HepG2 (cell line): ENCODE data around the gene CTDNEP1. TPM values are rescaled to one million over a fixed set of nuclear protein-coding genes. Genes with fewer than 3 reads are reported as not detected.

Experiments
- FOXA1 ChIP-seq, 2 experiments: fragments of 450-650 bp in 1 of 2; sonication (generic) in 1 of 2; formaldehyde crosslinking in 1 of 2; IDR thresholded peaks; 2 replicates each; pipeline versions ENCODE4 v1.4.0 to v1.6.1; 2016 to 2020; ENCODE audit warnings: missing genetic modification reagents in 1 of 2
- IKZF4 ChIP-seq: sonication (generic); formaldehyde crosslinking; IDR thresholded peaks from 2 replicates; pipeline ENCODE4 v1.5.1; 2020; ENCODE audit warnings: borderline replicate concordance, mild to moderate bottlenecking, low read depth, missing genetic modification reagents; ENCODE audit errors: not compliant biosample characterization
- NFIC ChIP-seq: IDR thresholded peaks from 2 replicates; pipeline ENCODE4 v1.6.1; 2012; ENCODE audit warnings: mild to moderate bottlenecking, low read length, inconsistent platforms
- NFYB ChIP-seq: sonication (generic); formaldehyde crosslinking; IDR thresholded peaks from 2 replicates; pipeline ENCODE4 v1.4.0; 2020; ENCODE audit warnings: missing genetic modification reagents
- NR2C2 ChIP-seq: sonication (generic); formaldehyde crosslinking; IDR thresholded peaks from 2 replicates; pipeline ENCODE4 v1.4.0; 2020; ENCODE audit warnings: missing genetic modification reagents, mild to moderate bottlenecking, moderate library complexity, borderline replicate concordance
- POLR2A ChIP-seq, 2 experiments: IDR thresholded peaks; 2 replicates each; pipeline ENCODE4 v1.6.1; 2011; ENCODE audit warnings: low read depth in 2 of 2, low read length in 2 of 2, mild to moderate bottlenecking in 1 of 2, moderate library complexity in 1 of 2; ENCODE audit not compliant: insufficient read depth in 1 of 2
- RFXANK ChIP-seq: IDR thresholded peaks from 2 replicates; pipeline ENCODE4 v1.6.1; 2016
- TAF1 ChIP-seq: sonication (generic); formaldehyde crosslinking; IDR thresholded peaks from 2 replicates; pipeline ENCODE4 v1.4.0; 2020; ENCODE audit warnings: missing genetic modification reagents
- TBL1XR1 ChIP-seq: fragments of 150-350 bp; IDR thresholded peaks from 2 replicates; pipeline ENCODE4 v1.6.1; 2014; ENCODE audit warnings: borderline replicate concordance, low read length; ENCODE audit not compliant: partially characterized antibody
- TCF7L2 ChIP-seq: IDR thresholded peaks from 2 replicates; pipeline ENCODE4 v1.6.1; 2011; ENCODE audit warnings: mild to moderate bottlenecking, low read depth, low read length, moderate library complexity
- TEAD3 ChIP-seq: optimal IDR thresholded peaks from 2 replicates; pipeline ENCODE3; 2016; ENCODE audit warnings: borderline replicate concordance
- ZBTB8A ChIP-seq: sonication (generic); formaldehyde crosslinking; IDR thresholded peaks from 2 replicates; pipeline ENCODE4 v1.4.0; 2020; ENCODE audit warnings: mild to moderate bottlenecking, low read depth, missing genetic modification reagents, borderline replicate concordance
- ZC3H13 ChIP-seq: sonication (generic); formaldehyde crosslinking; IDR thresholded peaks from 2 replicates; pipeline ENCODE4 v1.8.1; 2023; ENCODE audit warnings: mild to moderate bottlenecking, missing genetic modification reagents, moderate library complexity
- ZNF205 ChIP-seq: IDR thresholded peaks from 2 replicates; pipeline ENCODE4 v1.6.1; 2018; ENCODE audit warnings: missing biosample characterization, missing genetic modification reagents
- ZNF557 ChIP-seq: sonication (generic); formaldehyde crosslinking; IDR thresholded peaks from 2 replicates; pipeline ENCODE4 v1.4.0; 2020; ENCODE audit warnings: missing genetic modification reagents
- ZSCAN9 ChIP-seq: IDR thresholded peaks from 2 replicates; pipeline ENCODE4 v1.6.1; 2016; ENCODE audit warnings: borderline replicate concordance
- polyA plus RNA-seq, 8 experiments: library from polyadenylated mRNA; depleted of rRNA in 3 of 8; stranded (reverse) in 7 of 8; unstranded in 1 of 8; fragments of >200 nt; fragmentation: Illumina TruSeq in 4 of 8; extraction: Trizol in 4 of 8; gene quantifications; 2 replicates each; pipeline versions ENCODE4 v1.2.1 to v1.2.3, GENCODE V29; 2011 to 2016; ENCODE audit warnings: low read depth in 4 of 8, missing spikeins in 1 of 8, mixed read lengths in 1 of 8; ENCODE audit not compliant: insufficient read depth in 1 of 8
- total RNA-seq, 5 experiments: library from RNA; depleted of rRNA; stranded (reverse); fragments of >200 nt; fragmentation: Illumina TruSeq; extraction: Trizol; gene quantifications; 2 replicates each; pipeline ENCODE4 v1.2.3, GENCODE V29; 2016; ENCODE audit warnings: low read depth in 1 of 5
- TF ChIP-seq, protein P1 (sequence below): sonication (generic); formaldehyde crosslinking; IDR thresholded peaks from one replicate; pipeline ENCODE4 v1.5.1; 2020; ENCODE audit warnings: mild to moderate bottlenecking, missing genetic modification reagents; ENCODE audit errors: not compliant biosample characterization
- TF ChIP-seq, protein P2 (sequence below): sonication (generic); formaldehyde crosslinking; IDR thresholded peaks from 2 replicates; pipeline ENCODE4 v1.8.1; 2023; ENCODE audit warnings: mild to moderate bottlenecking, moderate library complexity, missing genetic modification reagents
- TF ChIP-seq, protein P3 (sequence below): sonication (generic); formaldehyde crosslinking; IDR thresholded peaks from 2 replicates; pipeline ENCODE4 v1.4.0; 2020; ENCODE audit warnings: mild to moderate bottlenecking, missing genetic modification reagents

The CTDNEP1 gene
- total and polyA plus RNA-seq, 2 of the 13 experiments (the other 11 are each of a cell fraction or from before 2014, with no cell fraction given): 19.8 to 118 TPM

DNA sequence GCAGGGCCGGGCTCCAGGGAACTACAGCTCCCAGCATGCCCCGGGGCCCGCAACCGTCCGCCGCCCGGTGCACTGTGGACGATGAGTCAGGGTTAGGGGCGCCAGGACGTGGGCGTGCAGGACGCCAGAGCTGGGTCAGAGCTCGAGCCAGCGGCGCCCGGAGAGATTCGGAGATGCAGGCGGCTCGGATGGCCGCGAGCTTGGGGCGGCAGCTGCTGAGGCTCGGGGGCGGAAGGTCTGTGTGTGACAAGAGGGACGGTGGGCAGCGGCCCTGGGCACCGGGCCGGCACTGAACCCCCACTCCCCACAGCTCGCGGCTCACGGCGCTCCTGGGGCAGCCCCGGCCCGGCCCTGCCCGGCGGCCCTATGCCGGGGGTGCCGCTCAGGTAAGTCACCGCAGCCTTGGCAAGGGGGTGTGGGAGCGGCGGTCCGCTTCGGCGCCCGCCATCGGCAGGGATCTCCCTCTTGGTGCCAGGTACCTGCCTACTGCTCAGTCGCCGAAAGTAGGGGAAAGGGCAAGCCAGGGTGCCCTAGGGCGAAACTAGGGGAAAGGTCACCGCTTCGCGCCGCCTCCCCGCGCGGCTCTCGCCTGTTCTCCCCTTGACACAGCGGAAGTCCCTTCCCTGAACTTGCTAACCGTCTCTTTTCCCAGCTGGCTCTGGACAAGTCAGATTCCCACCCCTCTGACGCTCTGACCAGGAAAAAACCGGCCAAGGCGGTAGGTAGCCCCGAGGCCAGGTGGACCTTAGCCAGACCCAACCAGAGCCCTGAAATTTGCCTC lies 31.5 kb downstream of the CTDNEP1 start, which contains the start of the genes ACADVL and DLG4 (continued):
- TF ChIP-seq, protein P1, sequence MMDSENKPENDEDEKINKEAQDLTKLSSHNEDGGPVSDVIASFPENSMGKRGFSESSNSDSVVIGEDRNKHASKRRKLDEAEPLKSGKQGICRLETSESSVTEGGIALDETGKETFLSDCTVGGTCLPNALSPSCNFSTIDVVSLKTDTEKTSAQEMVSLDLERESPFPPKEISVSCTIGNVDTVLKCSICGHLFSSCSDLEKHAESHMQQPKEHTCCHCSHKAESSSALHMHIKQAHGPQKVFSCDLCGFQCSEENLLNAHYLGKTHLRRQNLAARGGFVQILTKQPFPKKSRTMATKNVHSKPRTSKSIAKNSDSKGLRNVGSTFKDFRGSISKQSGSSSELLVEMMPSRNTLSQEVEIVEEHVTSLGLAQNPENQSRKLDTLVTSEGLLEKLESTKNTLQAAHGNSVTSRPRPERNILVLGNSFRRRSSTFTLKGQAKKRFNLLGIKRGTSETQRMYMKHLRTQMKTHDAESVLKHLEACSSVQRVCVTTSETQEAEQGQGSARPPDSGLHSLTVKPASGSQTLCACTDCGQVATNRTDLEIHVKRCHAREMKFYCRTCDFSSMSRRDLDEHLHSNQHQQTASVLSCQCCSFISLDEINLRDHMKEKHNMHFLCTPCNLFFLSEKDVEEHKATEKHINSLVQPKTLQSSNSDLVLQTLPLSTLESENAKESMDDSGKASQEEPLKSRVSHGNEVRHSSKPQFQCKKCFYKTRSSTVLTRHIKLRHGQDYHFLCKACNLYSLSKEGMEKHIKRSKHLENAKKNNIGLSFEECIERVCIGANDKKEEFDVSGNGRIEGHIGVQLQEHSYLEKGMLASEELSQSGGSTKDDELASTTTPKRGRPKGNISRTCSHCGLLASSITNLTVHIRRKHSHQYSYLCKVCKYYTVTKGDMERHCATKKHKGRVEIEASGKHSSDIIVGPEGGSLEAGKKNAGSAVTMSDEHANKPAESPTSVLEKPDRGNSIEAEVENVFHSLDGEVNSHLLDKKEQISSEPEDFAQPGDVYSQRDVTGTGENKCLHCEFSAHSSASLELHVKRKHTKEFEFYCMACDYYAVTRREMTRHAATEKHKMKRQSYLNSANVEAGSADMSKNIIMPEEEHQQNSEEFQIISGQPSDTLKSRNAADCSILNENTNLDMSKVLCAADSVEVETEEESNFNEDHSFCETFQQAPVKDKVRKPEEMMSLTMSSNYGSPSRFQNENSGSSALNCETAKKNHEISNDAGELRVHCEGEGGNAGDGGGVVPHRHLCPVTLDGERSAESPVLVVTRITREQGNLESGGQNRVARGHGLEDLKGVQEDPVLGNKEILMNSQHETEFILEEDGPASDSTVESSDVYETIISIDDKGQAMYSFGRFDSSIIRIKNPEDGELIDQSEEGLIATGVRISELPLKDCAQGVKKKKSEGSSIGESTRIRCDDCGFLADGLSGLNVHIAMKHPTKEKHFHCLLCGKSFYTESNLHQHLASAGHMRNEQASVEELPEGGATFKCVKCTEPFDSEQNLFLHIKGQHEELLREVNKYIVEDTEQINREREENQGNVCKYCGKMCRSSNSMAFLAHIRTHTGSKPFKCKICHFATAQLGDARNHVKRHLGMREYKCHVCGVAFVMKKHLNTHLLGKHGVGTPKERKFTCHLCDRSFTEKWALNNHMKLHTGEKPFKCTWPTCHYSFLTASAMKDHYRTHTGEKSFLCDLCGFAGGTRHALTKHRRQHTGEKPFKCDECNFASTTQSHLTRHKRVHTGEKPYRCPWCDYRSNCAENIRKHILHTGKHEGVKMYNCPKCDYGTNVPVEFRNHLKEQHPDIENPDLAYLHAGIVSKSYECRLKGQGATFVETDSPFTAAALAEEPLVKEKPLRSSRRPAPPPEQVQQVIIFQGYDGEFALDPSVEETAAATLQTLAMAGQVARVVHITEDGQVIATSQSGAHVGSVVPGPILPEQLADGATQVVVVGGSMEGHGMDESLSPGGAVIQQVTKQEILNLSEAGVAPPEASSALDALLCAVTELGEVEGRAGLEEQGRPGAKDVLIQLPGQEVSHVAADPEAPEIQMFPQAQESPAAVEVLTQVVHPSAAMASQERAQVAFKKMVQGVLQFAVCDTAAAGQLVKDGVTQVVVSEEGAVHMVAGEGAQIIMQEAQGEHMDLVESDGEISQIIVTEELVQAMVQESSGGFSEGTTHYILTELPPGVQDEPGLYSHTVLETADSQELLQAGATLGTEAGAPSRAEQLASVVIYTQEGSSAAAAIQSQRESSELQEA (CRISPR knock-in tag): peak; percentile 92
- TF ChIP-seq TBL1XR1 (peak; percentile 20), ZC3H13 (CRISPR knock-in tag) (peak; percentile 94), ZNF205 (CRISPR knock-in tag) (peak; percentile 12; the same call in 1 of the 2 replicates), ZSCAN9 (no peak), TCF7L2 (no peak), ZBTB8A (CRISPR knock-in tag) (peak; percentile 48; the same call in 1 of the 2 replicates), POLR2A (IDR thresholded peaks at IDR 0.05; ENCODE audit: insufficient read depth in 1 of 2, low read depth in 2 of 2, low read length in 2 of 2) (peak; percentile 88 to 94), NR2C2 (CRISPR knock-in tag) (peak; percentile 85), IKZF4 (CRISPR knock-in tag) (peak; percentile 93), NFIC (0 out of 2 replicates have a peak, but pooled peaks have one; percentile 24), FOXA1 (IDR thresholded peaks at IDR 0.05) (no peak), FOXA1 (CRISPR knock-in tag; IDR thresholded peaks at IDR 0.05) (peak; percentile 15; the same call in 1 of the 2 replicates), NFYB (CRISPR knock-in tag) (0 out of 2 replicates have a peak, but pooled peaks have one; percentile 3), TEAD3 (CRISPR knock-in tag) (peak; percentile 34), RFXANK (CRISPR knock-in tag) (no peak), TAF1 (CRISPR knock-in tag) (peak; percentile 89), ZNF557 (no peak)
- TF ChIP-seq, protein P2, sequence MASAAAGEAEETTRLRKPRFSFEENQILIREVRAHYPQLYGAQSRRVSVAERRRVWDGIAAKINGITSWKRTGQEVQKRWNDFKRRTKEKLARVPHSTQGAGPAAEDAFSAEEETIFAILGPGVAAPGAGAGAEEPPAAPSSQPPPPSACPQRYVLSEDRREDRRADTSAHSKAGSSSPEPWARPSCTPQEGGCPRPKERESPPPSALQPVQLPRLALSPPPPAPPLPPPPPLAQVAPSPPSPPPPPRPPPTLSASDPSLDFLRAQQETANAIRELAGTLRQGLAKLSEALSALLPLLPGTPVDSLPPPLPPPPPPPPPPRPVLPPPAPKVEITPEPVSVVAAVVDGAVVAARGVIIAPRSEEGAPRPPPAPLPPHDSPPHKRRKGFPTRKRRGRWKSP: no peak
- TF ChIP-seq, protein P3, sequence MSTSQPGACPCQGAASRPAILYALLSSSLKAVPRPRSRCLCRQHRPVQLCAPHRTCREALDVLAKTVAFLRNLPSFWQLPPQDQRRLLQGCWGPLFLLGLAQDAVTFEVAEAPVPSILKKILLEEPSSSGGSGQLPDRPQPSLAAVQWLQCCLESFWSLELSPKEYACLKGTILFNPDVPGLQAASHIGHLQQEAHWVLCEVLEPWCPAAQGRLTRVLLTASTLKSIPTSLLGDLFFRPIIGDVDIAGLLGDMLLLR: no peak
